ENCODE data around the gene ARID1B. TPM values are rescaled to one million over a fixed set of nuclear protein-coding genes. Genes with fewer than 3 reads are reported as not detected.

Gene ARID1B
- total RNA-seq, 6 experiments from 2014 or later: 23.2 to 35.3 (median 30.7) TPM

GRCh38 chr6:156897907-156898531, 120.8 kb downstream of the ARID1B start:
- 93% methylated on average over 6 of the region's 13 CpGs for WGBS (ENCODE audit: insufficient coverage, low coverage, low lambda C conversion rate, missing lambda C conversion rate)
- no peak for DNase-seq
- intact Hi-C loops (cut with DNase I): no loop called here
- Histone ChIP-seq H3K36me3 (no peaks in the 10 kb centered on the region), H3K27ac (no peak overlapping the region), H3K4me3 (no peak overlapping the region), H3K9me3 (no peaks in the 10 kb centered on the region), H3K4me1 (no peaks in the 10 kb centered on the region), H3K27me3 (no peaks in the 10 kb centered on the region)
- TF ChIP-seq CTCF (IDR thresholded peaks at IDR 0.05) (no peak), POLR2A (IDR thresholded peaks at IDR 0.05) (no peak)
- no peak for ATAC-seq

- no peak overlapping the region for H3K4me3 ChIP-seq
- TF ChIP-seq POLR2A (IDR thresholded peaks at IDR 0.05) (no peak), CTCF (IDR thresholded peaks at IDR 0.05) (no peak)
- 50% methylated on average over 2 of the region's 4 CpGs for WGBS (ENCODE audit: insufficient coverage, low coverage, low lambda C conversion rate, missing lambda C conversion rate)
- no peak for DNase-seq
- intact Hi-C loops (cut with DNase I): no loop called here
- H3K36me3 ChIP-seq: no peaks in the 10 kb centered on the region
- ATAC-seq: peak in 1 of 4 donors; percentile 28
- no peaks in the 10 kb centered on the region for H3K4me1 ChIP-seq
- H3K27me3 ChIP-seq: no peaks in the 10 kb centered on the region
- H3K9me3 ChIP-seq: no peaks in the 10 kb centered on the region
- H3K27ac ChIP-seq: no peak overlapping the region
Measured at GRCh38 chr6:156899071-156899470, 121.9 kb downstream of the ARID1B start.

- intact Hi-C loops (cut with DNase I): no loop called here
- TF ChIP-seq CTCF (IDR thresholded peaks at IDR 0.05): no peak
- no peak for TF ChIP-seq POLR2A (IDR thresholded peaks at IDR 0.05)
- H3K4me1 ChIP-seq: no peaks in the 10 kb centered on the region
Measured at GRCh38 chr6:156899532-156900135, 122.5 kb downstream of the ARID1B start.

GRCh38 chr6:156900292-156900691, 123.1 kb downstream of the ARID1B start:
- intact Hi-C loops (cut with DNase I): no loop called here
- H3K4me1 ChIP-seq: no peaks in the 10 kb centered on the region
- no peaks in the 10 kb centered on the region for H3K36me3 ChIP-seq
- H3K27me3 ChIP-seq: no peaks in the 10 kb centered on the region
- TF ChIP-seq CTCF (IDR thresholded peaks at IDR 0.05): no peak
- TF ChIP-seq POLR2A (IDR thresholded peaks at IDR 0.05): no peak
- no peak overlapping the region for H3K4me3 ChIP-seq
- DNase-seq (no peak), ATAC-seq (no peak)
- no peak overlapping the region for H3K27ac ChIP-seq
- no peaks in the 10 kb centered on the region for H3K9me3 ChIP-seq

More at GRCh38 chr6:156899532-156900135, 122.5 kb downstream of the ARID1B start:
- H3K9me3 ChIP-seq: no peaks in the 10 kb centered on the region
- DNase-seq: no peak
- ATAC-seq: no peak
- no peak overlapping the region for H3K4me3 ChIP-seq
- no peaks in the 10 kb centered on the region for H3K27me3 ChIP-seq
- H3K36me3 ChIP-seq: no peaks in the 10 kb centered on the region
- 91% methylated on average over 8 of the region's 8 CpGs for WGBS (ENCODE audit: insufficient coverage, low coverage, low lambda C conversion rate, missing lambda C conversion rate)
- no peak overlapping the region for H3K27ac ChIP-seq
